Stimulated activated naive CD8-positive, alpha-beta T cell treated with anti-CD3 and anti-CD28 coated beads, Interleukin-15, Interleukin-2, amounts not matched to agents 100 ng/mL and 50 ng/mL, for 24 hours (primary cell): ENCODE measurements around the gene TRIP4.
A peak's percentile ranks its signal among the peaks of the same experiment; 100 is the strongest.
"Not testable (repeated sequence)": the region's sequence is repeated elsewhere in the genome, so short reads cannot be mapped to it uniquely, and the experiment has no call there.

Experiments
- H3K27ac Mint-ChIP-seq: one replicate; pipeline ENCODE4 v1.8.0; 2021; ENCODE audit warnings: mild to moderate bottlenecking, mixed read lengths
- H3K27me3 Mint-ChIP-seq: one replicate; pipeline ENCODE4 v1.8.0; 2021; ENCODE audit warnings: mixed read lengths
- H3K36me3 Mint-ChIP-seq: one replicate; pipeline ENCODE4 v1.8.0; 2021; ENCODE audit warnings: low read depth, mixed read lengths
- H3K4me1 Mint-ChIP-seq: one replicate; pipeline ENCODE4 v1.8.0; 2021; ENCODE audit warnings: low read depth, mixed read lengths
- H3K4me3 Mint-ChIP-seq: one replicate; pipeline ENCODE4 v1.8.0; 2021; ENCODE audit warnings: mild to moderate bottlenecking, mixed read lengths
- H3K9me3 Mint-ChIP-seq: one replicate; pipeline ENCODE4 v1.8.0; 2021; ENCODE audit warnings: mixed read lengths

Gene TRIP4

GRCh38 chr15:64474846-64475245, 87.2 kb downstream of the TRIP4 start:
- Mint-ChIP-seq H3K36me3 (peaks cover 32% of the 10 kb centered on the region), H3K27me3 (no peaks in the 10 kb centered on the region), H3K9me3 (no peaks in the 10 kb centered on the region), H3K27ac (no peak overlapping the region), H3K4me1 (peaks cover 27% of the 10 kb centered on the region), H3K4me3 (no peak overlapping the region)

- Mint-ChIP-seq H3K27me3 (no peaks in the 10 kb centered on the region), H3K36me3 (peaks cover 30% of the 10 kb centered on the region), H3K4me3 (no peak overlapping the region), H3K9me3 (no peaks in the 10 kb centered on the region), H3K27ac (peak overlapping the region; percentile 4), H3K4me1 (peaks cover 30% of the 10 kb centered on the region)
These were observed 88.9 kb downstream of the TRIP4 start for GRCh38 chr15:64476550-64476949.

- H3K27me3 Mint-ChIP-seq: no peaks in the 10 kb centered on the region
- no peak overlapping the region for H3K4me3 Mint-ChIP-seq
- no peaks in the 10 kb centered on the region for H3K9me3 Mint-ChIP-seq
- no peak overlapping the region for H3K27ac Mint-ChIP-seq
- H3K36me3 Mint-ChIP-seq: peaks cover 25% of the 10 kb centered on the region
- peaks cover 33% of the 10 kb centered on the region for H3K4me1 Mint-ChIP-seq
These were observed 91.2 kb downstream of the TRIP4 start for GRCh38 chr15:64478863-64479262.

- H3K27ac Mint-ChIP-seq: no peak overlapping the region
- peaks cover 33% of the 10 kb centered on the region for H3K4me1 Mint-ChIP-seq
- peaks cover 30% of the 10 kb centered on the region for H3K36me3 Mint-ChIP-seq
- H3K27me3 Mint-ChIP-seq: no peaks in the 10 kb centered on the region
- no peaks in the 10 kb centered on the region for H3K9me3 Mint-ChIP-seq
- no peak overlapping the region for H3K4me3 Mint-ChIP-seq
These were observed 93.3 kb downstream of the TRIP4 start for GRCh38 chr15:64480891-64481290.

GRCh38 chr15:64483749-64484148, 96.1 kb downstream of the TRIP4 start:
- no peak overlapping the region for H3K27ac Mint-ChIP-seq
- peaks cover 24% of the 10 kb centered on the region for H3K4me1 Mint-ChIP-seq
- H3K9me3 Mint-ChIP-seq: no peaks in the 10 kb centered on the region
- H3K27me3 Mint-ChIP-seq: no peaks in the 10 kb centered on the region
- no peak overlapping the region for H3K4me3 Mint-ChIP-seq
- H3K36me3 Mint-ChIP-seq: peaks cover 41% of the 10 kb centered on the region

- Mint-ChIP-seq H3K36me3 (peaks cover 39% of the 10 kb centered on the region), H3K27me3 (no peaks in the 10 kb centered on the region), H3K27ac (no peak overlapping the region), H3K4me1 (peaks cover 30% of the 10 kb centered on the region), H3K9me3 (no peaks in the 10 kb centered on the region), H3K4me3 (no peak overlapping the region)
These were observed 98.2 kb downstream of the TRIP4 start for GRCh38 chr15:64485796-64486195.

GRCh38 chr15:64490598-64491259, 103.1 kb downstream of the TRIP4 start:
- Mint-ChIP-seq H3K4me1 (peaks cover 43% of the 10 kb centered on the region), H3K27me3 (no peaks in the 10 kb centered on the region), H3K9me3 (no peaks in the 10 kb centered on the region), H3K27ac (peak overlapping the region; percentile 45), H3K36me3 (peaks cover 33% of the 10 kb centered on the region), H3K4me3 (no peak overlapping the region)

- Mint-ChIP-seq H3K4me3 (no peak overlapping the region), H3K27me3 (no peaks in the 10 kb centered on the region), H3K9me3 (no peaks in the 10 kb centered on the region), H3K27ac (no peak overlapping the region), H3K36me3 (peaks cover 32% of the 10 kb centered on the region), H3K4me1 (peaks cover 48% of the 10 kb centered on the region)
These were observed 106.0 kb downstream of the TRIP4 start for GRCh38 chr15:64493641-64494040.

GRCh38 chr15:64495968-64496367, 108.3 kb downstream of the TRIP4 start:
- not testable (repeated sequence) for H3K4me3 Mint-ChIP-seq, H3K27me3 Mint-ChIP-seq, H3K9me3 Mint-ChIP-seq
- Mint-ChIP-seq H3K27ac (peak overlapping the region; percentile 2), H3K36me3 (peaks cover 47% of the 10 kb centered on the region), H3K4me1 (peaks cover 56% of the 10 kb centered on the region)

GRCh38 chr15:64500695-64501395, 113.2 kb downstream of the TRIP4 start:
- H3K4me3 Mint-ChIP-seq: no peak overlapping the region
- H3K9me3 Mint-ChIP-seq: no peaks in the 10 kb centered on the region
- H3K27ac Mint-ChIP-seq: no peak overlapping the region
- no peaks in the 10 kb centered on the region for H3K27me3 Mint-ChIP-seq
- peaks cover 79% of the 10 kb centered on the region for H3K4me1 Mint-ChIP-seq
- H3K36me3 Mint-ChIP-seq: peaks cover 68% of the 10 kb centered on the region

GRCh38 chr15:64501396-64501715, 113.7 kb downstream of the TRIP4 start:
- Mint-ChIP-seq H3K36me3 (peaks cover 63% of the 10 kb centered on the region), H3K9me3 (no peaks in the 10 kb centered on the region), H3K4me3 (no peak overlapping the region), H3K4me1 (peaks cover 74% of the 10 kb centered on the region), H3K27me3 (no peaks in the 10 kb centered on the region), H3K27ac (no peak overlapping the region)

- H3K27ac Mint-ChIP-seq: peak overlapping the region; percentile 87
- H3K4me3 Mint-ChIP-seq: no peak overlapping the region
- H3K36me3 Mint-ChIP-seq: peaks cover 58% of the 10 kb centered on the region
- peaks cover 75% of the 10 kb centered on the region for H3K4me1 Mint-ChIP-seq
- H3K9me3 Mint-ChIP-seq: no peaks in the 10 kb centered on the region
- no peaks in the 10 kb centered on the region for H3K27me3 Mint-ChIP-seq
These were observed 114.5 kb downstream of the TRIP4 start for GRCh38 chr15:64502151-64502550.

GRCh38 chr15:64502551-64502950, 114.9 kb downstream of the TRIP4 start:
- Mint-ChIP-seq H3K4me3 (no peak overlapping the region), H3K27ac (peak overlapping the region; percentile 87), H3K27me3 (no peaks in the 10 kb centered on the region), H3K9me3 (no peaks in the 10 kb centered on the region), H3K4me1 (peaks cover 76% of the 10 kb centered on the region), H3K36me3 (peaks cover 58% of the 10 kb centered on the region)

GRCh38 chr15:64503197-64503596, 115.6 kb downstream of the TRIP4 start:
- H3K4me3 Mint-ChIP-seq: peak overlapping the region; percentile 24
- peaks cover 83% of the 10 kb centered on the region for H3K4me1 Mint-ChIP-seq
- H3K27me3 Mint-ChIP-seq: no peaks in the 10 kb centered on the region
- peaks cover 63% of the 10 kb centered on the region for H3K36me3 Mint-ChIP-seq
- no peaks in the 10 kb centered on the region for H3K9me3 Mint-ChIP-seq
- H3K27ac Mint-ChIP-seq: peak overlapping the region; percentile 87

GRCh38 chr15:64503640-64504039, 116.0 kb downstream of the TRIP4 start:
- Mint-ChIP-seq H3K27ac (peak overlapping the region; percentile 87), H3K9me3 (no peaks in the 10 kb centered on the region), H3K27me3 (no peaks in the 10 kb centered on the region), H3K4me1 (peaks cover 85% of the 10 kb centered on the region), H3K36me3 (peaks cover 64% of the 10 kb centered on the region), H3K4me3 (peak overlapping the region; percentile 24)
